Epithelial cell of esophagus (primary cell): ENCODE data around the gene GOLT1A.
A peak's percentile ranks its signal among the peaks of the same experiment; 100 is the strongest.

Experiments used
- DNase-seq: peaks from one replicate; pipeline ENCODE4 v3.0.0; 2010; ENCODE audit warnings: low read depth
- H3K4me3 ChIP-seq: 2 replicates; pipeline ENCODE4 v1.5.1; 2011; ENCODE audit warnings: mild to moderate bottlenecking, low read length, control low read depth
- CTCF ChIP-seq: IDR thresholded peaks from 2 replicates; pipeline ENCODE4 v1.5.1; 2011; ENCODE audit warnings: low read depth, mild to moderate bottlenecking, low read length, control low read depth, inconsistent platforms; ENCODE audit not compliant: insufficient read depth; ENCODE audit errors: missing control alignments

The GOLT1A gene

GRCh38 chr1:204162494-204163074 is 51.2 kb downstream of the GOLT1A start:
- TF ChIP-seq CTCF: peak; percentile 98
- DNase-seq: peak; percentile 82
- H3K4me3 ChIP-seq: no peak overlapping the region

GRCh38 chr1:204161609-204162493 is 51.9 kb downstream of the GOLT1A start:
- no peak overlapping the region for H3K4me3 ChIP-seq
- TF ChIP-seq CTCF: no peak
- no peak for DNase-seq

DNA sequence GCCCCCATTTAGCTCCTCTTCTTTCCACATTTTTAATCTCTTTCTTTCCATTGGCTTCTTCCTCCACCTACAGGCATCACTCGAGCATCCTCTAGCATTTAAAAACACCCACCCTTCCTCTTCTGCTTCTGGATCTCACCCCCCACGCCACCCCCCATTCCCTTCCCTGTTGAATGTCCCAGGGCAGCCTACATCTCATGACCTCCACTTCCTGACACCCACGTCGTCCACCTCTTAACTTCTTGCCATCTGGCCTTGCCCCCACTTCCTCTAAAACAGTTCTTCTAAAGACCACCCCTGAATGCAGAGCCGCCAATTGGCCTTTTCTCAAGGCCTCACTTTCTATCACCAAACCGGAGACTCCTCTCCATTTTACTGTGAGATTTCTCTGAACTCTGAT is 55.8 kb downstream of the GOLT1A start:
- H3K4me3 ChIP-seq: no peak overlapping the region
- no peak for TF ChIP-seq CTCF
- no peak for DNase-seq

DNA sequence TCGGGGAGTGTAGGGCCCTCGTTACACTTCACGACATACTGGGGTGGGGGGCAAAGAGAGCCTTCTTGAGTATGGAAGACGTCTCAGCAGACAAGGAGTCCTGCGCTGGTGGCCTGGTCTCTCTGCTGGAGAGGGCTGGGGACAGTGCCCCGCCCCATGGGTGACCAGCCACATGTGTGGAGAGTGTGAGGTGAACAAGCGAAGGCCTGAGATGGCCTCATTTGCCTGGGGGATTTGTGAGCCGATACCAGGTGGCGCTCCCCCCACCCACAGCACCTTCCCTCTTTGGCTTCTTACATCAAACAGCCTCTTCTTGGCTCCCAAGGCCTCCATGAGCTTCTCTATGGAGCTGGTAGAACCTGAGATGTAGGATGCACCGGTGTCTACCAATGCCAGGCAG is 57.9 kb downstream of the GOLT1A start:
- TF ChIP-seq CTCF: no peak
- no peak for DNase-seq
- no peak overlapping the region for H3K4me3 ChIP-seq

GRCh38 chr1:204154568-204155255 is 59.1 kb downstream of the GOLT1A start:
- DNase-seq: peak; percentile 98
- TF ChIP-seq CTCF: no peak
- no peak overlapping the region for H3K4me3 ChIP-seq

- no peak for TF ChIP-seq CTCF
- DNase-seq: no peak
- no peak overlapping the region for H3K4me3 ChIP-seq
These were observed 60.1 kb downstream of the GOLT1A start for GRCh38 chr1:204153667-204154066.
